ENCODE data around the gene GOLM1. TPM values are rescaled to one million over a fixed set of nuclear protein-coding genes. Genes with fewer than 3 reads are reported as not detected.

GOLM1 gene
- total RNA-seq, 1 experiment from 2014 or later, result 73.4 TPM

- no peak for ATAC-seq
- intact Hi-C loops (cut with micrococcal nuclease; ENCODE audit: unreplicated experiment) (no loop called here), in situ Hi-C loops (cut with HindIII; ENCODE audit: low pct_unique_long_range_greater_than_20kb, low sequenced_read_pairs) (no loop called here)
- CTCF ChIA-PET, result no interaction called here
- H3K27ac ChIP-seq (ENCODE audit: low read length), result no peak overlapping the region
- no peaks in the 10 kb centered on the region; the same call in 1 of the 2 replicates for H3K36me3 ChIP-seq (ENCODE audit: control insufficient read depth, insufficient read depth, low read length)
- TF ChIP-seq TCF7L2 (IDR thresholded peaks at IDR 0.05; ENCODE audit: low read depth, low read length), result no peak
- TF ChIP-seq, protein P1, sequence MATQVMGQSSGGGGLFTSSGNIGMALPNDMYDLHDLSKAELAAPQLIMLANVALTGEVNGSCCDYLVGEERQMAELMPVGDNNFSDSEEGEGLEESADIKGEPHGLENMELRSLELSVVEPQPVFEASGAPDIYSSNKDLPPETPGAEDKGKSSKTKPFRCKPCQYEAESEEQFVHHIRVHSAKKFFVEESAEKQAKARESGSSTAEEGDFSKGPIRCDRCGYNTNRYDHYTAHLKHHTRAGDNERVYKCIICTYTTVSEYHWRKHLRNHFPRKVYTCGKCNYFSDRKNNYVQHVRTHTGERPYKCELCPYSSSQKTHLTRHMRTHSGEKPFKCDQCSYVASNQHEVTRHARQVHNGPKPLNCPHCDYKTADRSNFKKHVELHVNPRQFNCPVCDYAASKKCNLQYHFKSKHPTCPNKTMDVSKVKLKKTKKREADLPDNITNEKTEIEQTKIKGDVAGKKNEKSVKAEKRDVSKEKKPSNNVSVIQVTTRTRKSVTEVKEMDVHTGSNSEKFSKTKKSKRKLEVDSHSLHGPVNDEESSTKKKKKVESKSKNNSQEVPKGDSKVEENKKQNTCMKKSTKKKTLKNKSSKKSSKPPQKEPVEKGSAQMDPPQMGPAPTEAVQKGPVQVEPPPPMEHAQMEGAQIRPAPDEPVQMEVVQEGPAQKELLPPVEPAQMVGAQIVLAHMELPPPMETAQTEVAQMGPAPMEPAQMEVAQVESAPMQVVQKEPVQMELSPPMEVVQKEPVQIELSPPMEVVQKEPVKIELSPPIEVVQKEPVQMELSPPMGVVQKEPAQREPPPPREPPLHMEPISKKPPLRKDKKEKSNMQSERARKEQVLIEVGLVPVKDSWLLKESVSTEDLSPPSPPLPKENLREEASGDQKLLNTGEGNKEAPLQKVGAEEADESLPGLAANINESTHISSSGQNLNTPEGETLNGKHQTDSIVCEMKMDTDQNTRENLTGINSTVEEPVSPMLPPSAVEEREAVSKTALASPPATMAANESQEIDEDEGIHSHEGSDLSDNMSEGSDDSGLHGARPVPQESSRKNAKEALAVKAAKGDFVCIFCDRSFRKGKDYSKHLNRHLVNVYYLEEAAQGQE (IDR thresholded peaks at IDR 0.05; ENCODE audit: insufficient read depth in 1 of 2, low read depth in 2 of 2, low read length in 1 of 2), result no peak
- no peak for TF ChIP-seq SIN3A (IDR thresholded peaks at IDR 0.05; ENCODE audit: borderline replicate concordance, insufficient read depth, low read depth, low read length)
- TF ChIP-seq CTCF (IDR thresholded peaks at IDR 0.05), result no peak
- no peak for TF ChIP-seq POLR2AphosphoS5 (IDR thresholded peaks at IDR 0.05; ENCODE audit: low read depth, low read length)
- no peaks in the 10 kb centered on the region for H3K9me3 ChIP-seq (ENCODE audit: control insufficient read depth, insufficient read depth, low read depth, low read length)
- no peak overlapping the region for H3K4me3 ChIP-seq (ENCODE audit: low read depth in 2 of 2, low read length in 2 of 2)
- no peaks in the 10 kb centered on the region for H3K27me3 ChIP-seq (ENCODE audit: control insufficient read depth, insufficient read depth, low read length)
- no peak for DNase-seq (ENCODE audit: low read depth, low spot score)
- POLR2A ChIA-PET, result no interaction called here
- no TSS peak for BruUV-seq (replicated peaks)
- no peaks in the 10 kb centered on the region for H3K4me1 ChIP-seq (ENCODE audit: control insufficient read depth, insufficient read depth, low read length)
Measured at GRCh38 chr9:85987236-85987635, 112.1 kb downstream of the GOLM1 start.

GRCh38 chr9:85984457-85984856 is 114.9 kb downstream of the GOLM1 start:
- no peak for TF ChIP-seq POLR2AphosphoS5 (IDR thresholded peaks at IDR 0.05; ENCODE audit: low read depth, low read length)
- TF ChIP-seq, protein P1 (IDR thresholded peaks at IDR 0.05; ENCODE audit: insufficient read depth in 1 of 2, low read depth in 2 of 2, low read length in 1 of 2), result no peak
- no peak for TF ChIP-seq CTCF (IDR thresholded peaks at IDR 0.05)
- TF ChIP-seq TCF7L2 (IDR thresholded peaks at IDR 0.05; ENCODE audit: low read depth, low read length), result no peak
- TF ChIP-seq SIN3A (IDR thresholded peaks at IDR 0.05; ENCODE audit: borderline replicate concordance, insufficient read depth, low read depth, low read length), result no peak
- no peak for ATAC-seq
- Histone ChIP-seq H3K4me1 (ENCODE audit: control insufficient read depth, insufficient read depth, low read length) (no peaks in the 10 kb centered on the region), H3K27me3 (ENCODE audit: control insufficient read depth, insufficient read depth, low read length) (no peaks in the 10 kb centered on the region), H3K9me3 (ENCODE audit: control insufficient read depth, insufficient read depth, low read depth, low read length) (no peaks in the 10 kb centered on the region), H3K4me3 (ENCODE audit: low read depth in 2 of 2, low read length in 2 of 2) (no peak overlapping the region), H3K36me3 (ENCODE audit: control insufficient read depth, insufficient read depth, low read length) (peaks cover 4% of the 10 kb centered on the region; the same call in 1 of the 2 replicates), H3K27ac (ENCODE audit: low read length) (no peak overlapping the region)
- in situ Hi-C loops (cut with HindIII; ENCODE audit: low pct_unique_long_range_greater_than_20kb, low sequenced_read_pairs), result no loop called here
- no peak for DNase-seq (ENCODE audit: low read depth, low spot score)
- POLR2A ChIA-PET, result no interaction called here
- BruUV-seq (replicated peaks), result no TSS peak
- CTCF ChIA-PET, result no interaction called here
- intact Hi-C loops (cut with micrococcal nuclease; ENCODE audit: unreplicated experiment), result no loop called here
